GM19395 (cell line): ENCODE results near the gene PLK4.

Source experiments
- ATAC-seq: cut with Tn5 transposase; IDR thresholded peaks from one replicate; pipeline ENCODE4 v1.9.1; 2021; ENCODE audit warnings: mild to moderate bottlenecking, moderate library complexity; ENCODE audit not compliant: unreplicated experiment

PLK4 gene

GRCh38 chr4:127880763-127881562, at the start of gene PLK4:
TSS of gene PLK4 (plus strand) at chr4:127880893. CDS start at chr4:127881135, 242 bp downstream.
- peak; percentile 95 for ATAC-seq

GRCh38 chr4:127832585-127832984, 48.1 kb upstream of the PLK4 start:
- peak; percentile 71 for ATAC-seq

GRCh38 chr4:127843704-127844600, 36.7 kb upstream of the PLK4 start:
- no peak for ATAC-seq

GRCh38 chr4:127844601-127845116, 36.0 kb upstream of the PLK4 start:
- ATAC-seq = no peak

GRCh38 chr4:127846061-127846460, 34.6 kb upstream of the PLK4 start:
- no peak for ATAC-seq

- no peak for ATAC-seq
These were observed 33.9 kb upstream of the PLK4 start for GRCh38 chr4:127846765-127847164.

GRCh38 chr4:127849505-127850234, 31.0 kb upstream of the PLK4 start:
- no peak for ATAC-seq

GRCh38 chr4:127852661-127853060, 28.0 kb upstream of the PLK4 start:
- ATAC-seq = no peak

GRCh38 chr4:127856196-127856812, 24.4 kb upstream of the PLK4 start:
- ATAC-seq = peak; percentile 20

GRCh38 chr4:127856813-127857447, 23.8 kb upstream of the PLK4 start:
- peak; percentile 91 for ATAC-seq

- ATAC-seq = no peak
These were observed 23.1 kb upstream of the PLK4 start for GRCh38 chr4:127857641-127858040.

- ATAC-seq = no peak
These were observed 12.5 kb upstream of the PLK4 start for GRCh38 chr4:127868196-127868595.

- ATAC-seq = no peak
These were observed 10.4 kb upstream of the PLK4 start for GRCh38 chr4:127870281-127870680.

- ATAC-seq = no peak
These were observed 10.0 kb upstream of the PLK4 start for GRCh38 chr4:127870688-127871087.

- ATAC-seq = no peak
These were observed 4.9 kb upstream of the PLK4 start for GRCh38 chr4:127875791-127876190.

GRCh38 chr4:127881563-127881864, 821 bp downstream of the PLK4 start:
- ATAC-seq = peak; percentile 50

- no peak for ATAC-seq
These were observed 7.9 kb downstream of the PLK4 start for GRCh38 chr4:127888559-127888958.

- no peak for ATAC-seq
These were observed 9.2 kb downstream of the PLK4 start for GRCh38 chr4:127889903-127890302.

GRCh38 chr4:127896069-127896468, 15.4 kb downstream of the PLK4 start:
- ATAC-seq = no peak

- ATAC-seq = no peak
These were observed 15.8 kb downstream of the PLK4 start for GRCh38 chr4:127896528-127896927.
